GM23338 (cell line): ENCODE data around the gene HLA-DPB1.

Source experiments
- EZH2 ChIP-seq: fragments of 200-600 bp; sonication (generic); IDR thresholded peaks from one replicate; pipeline ENCODE4 v1.8.0; 2017; ENCODE audit warnings: antibody characterized with exemption, mild to moderate bottlenecking, low read depth; ENCODE audit not compliant: unreplicated experiment
- EZH2phosphoT487 ChIP-seq: fragments of 200-600 bp; sonication (generic); IDR thresholded peaks from one replicate; pipeline ENCODE4 v1.8.1; 2018; ENCODE audit warnings: antibody characterized with exemption; ENCODE audit not compliant: unreplicated experiment
- JUNB ChIP-seq: IDR thresholded peaks from one replicate; pipeline ENCODE4 v1.6.1; 2016; ENCODE audit warnings: antibody characterized with exemption; ENCODE audit not compliant: unreplicated experiment
- POLR2AphosphoS5 ChIP-seq: IDR thresholded peaks from 2 replicates; pipeline ENCODE4 v1.6.1; 2016; ENCODE audit warnings: antibody characterized with exemption, low read depth
- TF ChIP-seq, protein P1 (sequence below), 2 experiments: fragments of 200-600 bp in 1 of 2; sonication (generic) in 1 of 2; conservative IDR thresholded peaks; 2 replicates each; pipeline versions ENCODE4 v1.5.1 to v1.6.1; 2016 to 2017; ENCODE audit warnings: antibody characterized with exemption in 2 of 2, low read depth in 2 of 2, mild to moderate bottlenecking in 2 of 2, moderate library complexity in 1 of 2

DNA sequence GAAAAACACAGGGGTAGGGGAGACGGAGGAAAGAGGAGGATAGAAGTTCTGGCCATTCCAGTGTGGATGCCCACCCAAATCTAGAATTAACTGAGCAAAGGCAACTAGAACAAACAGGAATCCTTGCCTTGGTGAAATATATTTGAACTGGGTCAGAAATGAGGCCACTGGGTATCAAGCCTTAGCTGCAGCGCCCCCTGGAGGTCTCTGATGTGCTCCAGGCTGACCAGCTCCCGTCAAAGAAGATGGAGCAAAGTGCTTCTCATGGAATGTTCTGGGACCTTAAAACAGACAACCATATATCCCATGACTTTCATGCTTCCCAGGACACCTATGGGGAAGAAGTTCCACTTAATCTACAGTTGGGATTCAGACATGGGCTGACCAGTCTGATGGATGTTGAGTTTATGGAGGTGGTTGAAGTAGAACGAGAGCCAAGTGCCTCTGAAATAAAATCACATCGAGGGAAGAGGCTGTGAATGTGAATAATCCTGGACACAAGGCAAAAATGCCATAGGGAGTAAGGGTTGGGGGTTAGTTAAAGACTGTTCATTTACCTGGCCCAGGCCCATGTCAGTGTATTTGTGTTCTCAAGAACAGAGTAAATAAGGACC is 50.4 kb downstream of the HLA-DPB1 start:
- TF ChIP-seq, protein P1, sequence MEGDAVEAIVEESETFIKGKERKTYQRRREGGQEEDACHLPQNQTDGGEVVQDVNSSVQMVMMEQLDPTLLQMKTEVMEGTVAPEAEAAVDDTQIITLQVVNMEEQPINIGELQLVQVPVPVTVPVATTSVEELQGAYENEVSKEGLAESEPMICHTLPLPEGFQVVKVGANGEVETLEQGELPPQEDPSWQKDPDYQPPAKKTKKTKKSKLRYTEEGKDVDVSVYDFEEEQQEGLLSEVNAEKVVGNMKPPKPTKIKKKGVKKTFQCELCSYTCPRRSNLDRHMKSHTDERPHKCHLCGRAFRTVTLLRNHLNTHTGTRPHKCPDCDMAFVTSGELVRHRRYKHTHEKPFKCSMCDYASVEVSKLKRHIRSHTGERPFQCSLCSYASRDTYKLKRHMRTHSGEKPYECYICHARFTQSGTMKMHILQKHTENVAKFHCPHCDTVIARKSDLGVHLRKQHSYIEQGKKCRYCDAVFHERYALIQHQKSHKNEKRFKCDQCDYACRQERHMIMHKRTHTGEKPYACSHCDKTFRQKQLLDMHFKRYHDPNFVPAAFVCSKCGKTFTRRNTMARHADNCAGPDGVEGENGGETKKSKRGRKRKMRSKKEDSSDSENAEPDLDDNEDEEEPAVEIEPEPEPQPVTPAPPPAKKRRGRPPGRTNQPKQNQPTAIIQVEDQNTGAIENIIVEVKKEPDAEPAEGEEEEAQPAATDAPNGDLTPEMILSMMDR (conservative IDR thresholded peaks at IDR 0.05; ENCODE audit: low read depth in 2 of 2), result peak; percentile 87 to 96
- TF ChIP-seq POLR2AphosphoS5, result no peak
- no peak for TF ChIP-seq EZH2phosphoT487
- no peak for TF ChIP-seq EZH2
- TF ChIP-seq JUNB, result no peak
